ENCODE results near the gene CHRD.

GRCh38 chr3:184345317-184346144 is 34.3 kb upstream of the CHRD start:
- TF ChIP-seq, protein P1, sequence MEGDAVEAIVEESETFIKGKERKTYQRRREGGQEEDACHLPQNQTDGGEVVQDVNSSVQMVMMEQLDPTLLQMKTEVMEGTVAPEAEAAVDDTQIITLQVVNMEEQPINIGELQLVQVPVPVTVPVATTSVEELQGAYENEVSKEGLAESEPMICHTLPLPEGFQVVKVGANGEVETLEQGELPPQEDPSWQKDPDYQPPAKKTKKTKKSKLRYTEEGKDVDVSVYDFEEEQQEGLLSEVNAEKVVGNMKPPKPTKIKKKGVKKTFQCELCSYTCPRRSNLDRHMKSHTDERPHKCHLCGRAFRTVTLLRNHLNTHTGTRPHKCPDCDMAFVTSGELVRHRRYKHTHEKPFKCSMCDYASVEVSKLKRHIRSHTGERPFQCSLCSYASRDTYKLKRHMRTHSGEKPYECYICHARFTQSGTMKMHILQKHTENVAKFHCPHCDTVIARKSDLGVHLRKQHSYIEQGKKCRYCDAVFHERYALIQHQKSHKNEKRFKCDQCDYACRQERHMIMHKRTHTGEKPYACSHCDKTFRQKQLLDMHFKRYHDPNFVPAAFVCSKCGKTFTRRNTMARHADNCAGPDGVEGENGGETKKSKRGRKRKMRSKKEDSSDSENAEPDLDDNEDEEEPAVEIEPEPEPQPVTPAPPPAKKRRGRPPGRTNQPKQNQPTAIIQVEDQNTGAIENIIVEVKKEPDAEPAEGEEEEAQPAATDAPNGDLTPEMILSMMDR (conservative IDR thresholded peaks at IDR 0.05) = peak; percentile 86
- TF ChIP-seq ZFX (IDR thresholded peaks at IDR 0.05) = no peak
